ENCODE results near the gene URI1. TPM values are rescaled to one million over a fixed set of nuclear protein-coding genes. Genes with fewer than 3 reads are reported as not detected.

URI1 gene
- total and polyA plus RNA-seq, 10 donors: 23.8 to 64.6 (median 52.4) TPM

DNA sequence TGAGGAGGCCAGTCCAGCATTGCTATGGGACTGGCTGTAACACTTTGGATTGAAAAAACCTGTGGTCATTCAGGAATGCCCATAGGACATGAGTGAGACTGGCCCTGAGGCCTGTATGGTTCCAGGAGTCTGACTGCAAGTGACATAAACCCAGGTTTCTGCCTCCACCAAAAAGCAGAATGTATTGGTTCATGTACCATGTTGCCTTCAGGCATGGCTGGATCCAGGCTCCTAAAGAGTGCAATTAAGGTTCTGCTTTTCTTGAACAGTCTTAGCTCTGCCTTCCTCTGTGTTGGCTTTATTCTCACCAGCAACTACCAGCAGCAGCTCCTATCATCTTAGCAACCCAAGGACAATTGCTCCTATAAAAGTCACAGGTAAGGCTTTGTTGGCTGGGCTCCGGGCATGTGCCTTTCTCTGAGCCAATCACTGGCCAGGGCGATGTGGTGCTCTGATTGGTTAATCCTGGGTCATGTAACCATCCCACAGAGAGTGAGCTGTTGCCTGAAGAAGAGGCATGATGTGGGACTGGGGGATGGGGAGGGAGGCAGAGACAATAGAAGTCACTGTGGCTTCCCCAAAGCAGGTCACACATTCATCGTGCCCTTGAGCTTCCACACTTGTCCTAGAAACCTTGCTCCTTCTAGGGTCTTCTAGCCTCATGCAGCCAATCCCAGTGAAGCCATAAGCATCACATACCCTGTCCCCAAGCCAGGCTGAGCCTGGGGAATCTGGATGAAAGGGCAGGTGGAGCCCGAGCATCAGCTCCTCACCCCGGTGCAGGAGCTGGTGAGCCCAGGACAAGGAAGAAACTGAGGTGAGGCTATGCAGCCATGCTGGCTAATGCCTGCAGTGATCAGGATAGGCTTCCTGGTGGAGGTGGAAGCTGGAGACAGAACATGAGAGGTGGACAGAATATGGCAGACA is 123.9 kb downstream of the URI1 start:
- Histone ChIP-seq H3K4me3 (no peak overlapping the region), H3K27me3 (replicated peaks in 1 of 7) (peaks cover 0 to 38% (median 0%) of the 10 kb centered on the region in 7 donors), H3K4me1 (no peaks in the 10 kb centered on the region), H3K27ac (no peak overlapping the region), H3K36me3 (no peaks in the 10 kb centered on the region), H3K9me3 (no peaks in the 10 kb centered on the region)
- intact Hi-C loops (cut with DNase I; ENCODE audit: low total_unique reads): no loop called here
- 90 to 99% (median 92%) methylated on average over 5 of the region's 5 CpGs for WGBS, 5 donors
- peak; percentile 54 for DNase-seq
- TF ChIP-seq POLR2AphosphoS5 (IDR thresholded peaks at IDR 0.05) (no peak), POLR2A (IDR thresholded peaks at IDR 0.05) (no peak)
- TF ChIP-seq, protein P1, sequence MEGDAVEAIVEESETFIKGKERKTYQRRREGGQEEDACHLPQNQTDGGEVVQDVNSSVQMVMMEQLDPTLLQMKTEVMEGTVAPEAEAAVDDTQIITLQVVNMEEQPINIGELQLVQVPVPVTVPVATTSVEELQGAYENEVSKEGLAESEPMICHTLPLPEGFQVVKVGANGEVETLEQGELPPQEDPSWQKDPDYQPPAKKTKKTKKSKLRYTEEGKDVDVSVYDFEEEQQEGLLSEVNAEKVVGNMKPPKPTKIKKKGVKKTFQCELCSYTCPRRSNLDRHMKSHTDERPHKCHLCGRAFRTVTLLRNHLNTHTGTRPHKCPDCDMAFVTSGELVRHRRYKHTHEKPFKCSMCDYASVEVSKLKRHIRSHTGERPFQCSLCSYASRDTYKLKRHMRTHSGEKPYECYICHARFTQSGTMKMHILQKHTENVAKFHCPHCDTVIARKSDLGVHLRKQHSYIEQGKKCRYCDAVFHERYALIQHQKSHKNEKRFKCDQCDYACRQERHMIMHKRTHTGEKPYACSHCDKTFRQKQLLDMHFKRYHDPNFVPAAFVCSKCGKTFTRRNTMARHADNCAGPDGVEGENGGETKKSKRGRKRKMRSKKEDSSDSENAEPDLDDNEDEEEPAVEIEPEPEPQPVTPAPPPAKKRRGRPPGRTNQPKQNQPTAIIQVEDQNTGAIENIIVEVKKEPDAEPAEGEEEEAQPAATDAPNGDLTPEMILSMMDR (IDR thresholded peaks at IDR 0.05 in 8 of 11, conservative IDR thresholded peaks at IDR 0.05 in 3 of 11): no peak

Small RNA genes within 50 kb of the gene (small RNA-seq; reads per million reads assigned to genes)
- 0 reads per million in 4 donors for gene AC008798.1
- gene TAF9P3: 0 reads per million in 4 donors

Other genes starting within 250 kb of the URI1 start
- gene C19orf12, start 227.0 kb upstream of the URI1 start, total RNA-seq: 10 to 100 TPM; 24.2 to 36.9 (median 30.2) TPM
- gene C19orf12, start 227.0 kb upstream of the URI1 start, polyA plus RNA-seq: 10 to 100 TPM; 13.8 to 19.3 (median 13.9) TPM
- 1 to 10 TPM; 2.3 to 4.8 (median 4.0) TPM for gene CCNE1, start 130.2 kb upstream of the URI1 start, total RNA-seq
- 1 to 10 TPM; 3.5 to 4.0 (median 3.9) TPM for gene CCNE1, start 130.2 kb upstream of the URI1 start, polyA plus RNA-seq

Measured in spleen (tissue), 11 donors.